CD4-positive, alpha-beta T cell treated with Interleukin-21 for 1 hour (primary cell): Measurements from ENCODE around the gene ZNF609.

Source experiments
- DNase-seq: peaks from one replicate; pipeline ENCODE4 v3.0.0-alpha.2; 2020

The ZNF609 gene

GRCh38 chr15:64678126-64678819 is 217.9 kb downstream of the ZNF609 start:
- no peak for DNase-seq

GRCh38 chr15:64680097-64680496 is 219.7 kb downstream of the ZNF609 start:
- no peak for DNase-seq

GRCh38 chr15:64681424-64682024 is 221.1 kb downstream of the ZNF609 start:
- DNase-seq, result peak; percentile 33

GRCh38 chr15:64682255-64682654 is 221.9 kb downstream of the ZNF609 start:
- no peak for DNase-seq

GRCh38 chr15:64683378-64683777 is 223.0 kb downstream of the ZNF609 start:
- no peak for DNase-seq

- DNase-seq, result no peak
Observed at GRCh38 chr15:64685230-64685888, 225.0 kb downstream of the ZNF609 start.

GRCh38 chr15:64686130-64686735 is 225.9 kb downstream of the ZNF609 start:
- peak; percentile 55 for DNase-seq

GRCh38 chr15:64687172-64687571 is 226.8 kb downstream of the ZNF609 start:
- DNase-seq, result no peak

GRCh38 chr15:64687688-64688087 is 227.3 kb downstream of the ZNF609 start:
- no peak for DNase-seq

- DNase-seq, result no peak
Observed at GRCh38 chr15:64688770-64689169, 228.4 kb downstream of the ZNF609 start.

GRCh38 chr15:64690008-64690407 is 229.6 kb downstream of the ZNF609 start:
- DNase-seq, result no peak

- no peak for DNase-seq
Observed at GRCh38 chr15:64690578-64691296, 230.4 kb downstream of the ZNF609 start.

- peak; percentile 13 for DNase-seq
Observed at GRCh38 chr15:64691896-64692565, 231.7 kb downstream of the ZNF609 start.

- no peak for DNase-seq
Observed at GRCh38 chr15:64693134-64693533, 232.8 kb downstream of the ZNF609 start.

GRCh38 chr15:64694816-64695215 is 234.4 kb downstream of the ZNF609 start:
- no peak for DNase-seq

- peak; percentile 15 for DNase-seq
Observed at GRCh38 chr15:64695561-64695992, 235.2 kb downstream of the ZNF609 start.

- DNase-seq, result no peak
Observed at GRCh38 chr15:64696481-64696880, 236.1 kb downstream of the ZNF609 start.

GRCh38 chr15:64697911-64698369 is 237.6 kb downstream of the ZNF609 start:
- DNase-seq, result no peak

- no peak for DNase-seq
Observed at GRCh38 chr15:64698823-64699222, 238.4 kb downstream of the ZNF609 start.

GRCh38 chr15:64699751-64700388 is 239.5 kb downstream of the ZNF609 start:
- DNase-seq, result no peak

GRCh38 chr15:64701051-64701450 is 240.7 kb downstream of the ZNF609 start:
- DNase-seq, result no peak
